Breast epithelium (tissue), 4 donors: ENCODE data around the gene TEX264. TPM values are rescaled to one million over a fixed set of nuclear protein-coding genes. Genes with fewer than 3 reads are reported as not detected.

Experiments used
- DNase-seq, 2 donors: peaks; one replicate each; pipeline ENCODE4 v3.0.0-alpha.2; 2019; ENCODE audit warnings: low spot score in 2 of 2
- H3K27ac ChIP-seq, 2 donors: fragments of 200-600 bp; sonication (generic) in 1 of 2; one replicate each; pipeline ENCODE4 v1.5.1; 2016 to 2019; ENCODE audit warnings: mild to moderate bottlenecking in 1 of 2
- H3K27me3 ChIP-seq, 2 donors: fragments of 200-600 bp; sonication (generic) in 1 of 2; one replicate each; pipeline versions ENCODE4 v1.5.1 to v1.6.0; 2017 to 2019; ENCODE audit warnings: control low read depth in 1 of 2, mild to moderate bottlenecking in 1 of 2
- H3K36me3 ChIP-seq: fragments of 200-600 bp; one replicate; pipeline ENCODE4 v1.5.1; 2019
- H3K4me1 ChIP-seq, 2 donors: fragments of 200-600 bp; sonication (generic); one replicate each; pipeline ENCODE4 v1.5.1; 2016 to 2019; ENCODE audit warnings: control low read depth in 1 of 2
- H3K4me3 ChIP-seq, 3 donors: fragments of 200-600 bp; sonication (generic); 1 replicate in 2 of 3; 2 replicates in 1 of 3; pipeline ENCODE4 v1.5.1; 2016 to 2019; ENCODE audit warnings: mild to moderate bottlenecking in 3 of 3, moderate library complexity in 2 of 3
- H3K9me3 ChIP-seq, 2 donors: fragments of 200-600 bp; sonication (generic) in 1 of 2; one replicate each; pipeline ENCODE4 v1.5.1; 2016 to 2019; ENCODE audit warnings: control low read depth in 1 of 2
- CTCF ChIP-seq, 3 donors: fragments of 450-650 bp; IDR thresholded peaks; one replicate each; pipeline ENCODE4 v1.5.1; 2016 to 2017; ENCODE audit warnings: antibody characterized with exemption in 3 of 3, mild to moderate bottlenecking in 3 of 3, moderate library complexity in 3 of 3
- POLR2A ChIP-seq: fragments of 450-650 bp; IDR thresholded peaks from one replicate; pipeline ENCODE4 v1.6.1; 2016; ENCODE audit warnings: antibody characterized with exemption, mild to moderate bottlenecking, moderate library complexity
- POLR2AphosphoS5 ChIP-seq, 3 donors: sonication (generic); formaldehyde crosslinking; IDR thresholded peaks; one replicate each; pipeline ENCODE4 v1.6.1; 2017; ENCODE audit warnings: antibody characterized with exemption in 3 of 3
- intact Hi-C: fragments of 100-400 bp; cut with DNase I; formaldehyde crosslinking; loops from one replicate; pipeline ENCODE4 v1.15.1; 2023; ENCODE audit warnings: low total_unique reads
- total RNA-seq, 3 donors: library from RNA; depleted of rRNA; stranded (reverse); fragments of >200 nt; gene quantifications; one replicate each; pipeline ENCODE4 v1.1.0, GENCODE V29; 2016

TEX264 gene
- total RNA-seq, 3 donors from 2014 or later, result 55.7 to 94.3 (median 80.5) TPM

GRCh38 chr3:51696954-51697353 lies 25.9 kb downstream of the TEX264 start:
- intact Hi-C loops, result no loop called here
- DNase-seq, result no peak
- no peaks in the 10 kb centered on the region for H3K9me3 ChIP-seq
- no peak overlapping the region for H3K4me3 ChIP-seq
- H3K4me1 ChIP-seq, result no peaks in the 10 kb centered on the region
- no peaks in the 10 kb centered on the region for H3K27me3 ChIP-seq
- H3K27ac ChIP-seq, result no peak overlapping the region
- H3K36me3 ChIP-seq, result no peaks in the 10 kb centered on the region
- no peak for TF ChIP-seq POLR2A
- no peak for TF ChIP-seq CTCF (IDR thresholded peaks at IDR 0.05)
- no peak for TF ChIP-seq POLR2AphosphoS5 (IDR thresholded peaks at IDR 0.05)

- Histone ChIP-seq H3K27me3 (no peaks in the 10 kb centered on the region), H3K9me3 (no peaks in the 10 kb centered on the region), H3K4me3 (no peak overlapping the region), H3K27ac (no peak overlapping the region), H3K36me3 (no peaks in the 10 kb centered on the region), H3K4me1 (no peaks in the 10 kb centered on the region)
- intact Hi-C loops, result no loop called here
- DNase-seq, result no peak
- TF ChIP-seq POLR2A (no peak), CTCF (IDR thresholded peaks at IDR 0.05) (no peak), POLR2AphosphoS5 (IDR thresholded peaks at IDR 0.05) (no peak)
Observed at GRCh38 chr3:51698209-51698608, 27.2 kb downstream of the TEX264 start.

GRCh38 chr3:51700403-51700802 lies 29.4 kb downstream of the TEX264 start:
- intact Hi-C loops, result no loop called here
- H3K4me3 ChIP-seq, result no peak overlapping the region
- no peaks in the 10 kb centered on the region for H3K4me1 ChIP-seq
- TF ChIP-seq POLR2A (no peak), CTCF (IDR thresholded peaks at IDR 0.05) (no peak), POLR2AphosphoS5 (IDR thresholded peaks at IDR 0.05) (no peak)
- H3K27ac ChIP-seq, result no peak overlapping the region
- H3K36me3 ChIP-seq, result no peaks in the 10 kb centered on the region
- no peaks in the 10 kb centered on the region for H3K9me3 ChIP-seq
- H3K27me3 ChIP-seq, result no peaks in the 10 kb centered on the region
- no peak for DNase-seq

GRCh38 chr3:51702156-51702555 lies 31.1 kb downstream of the TEX264 start:
- Histone ChIP-seq H3K4me3 (no peak overlapping the region), H3K9me3 (no peaks in the 10 kb centered on the region), H3K36me3 (no peaks in the 10 kb centered on the region), H3K4me1 (no peaks in the 10 kb centered on the region), H3K27me3 (no peaks in the 10 kb centered on the region), H3K27ac (no peak overlapping the region)
- intact Hi-C loops, result no loop called here
- TF ChIP-seq CTCF (IDR thresholded peaks at IDR 0.05), result no peak
- no peak for TF ChIP-seq POLR2AphosphoS5 (IDR thresholded peaks at IDR 0.05)
- TF ChIP-seq POLR2A, result no peak
- DNase-seq, result no peak

- no peak overlapping the region for H3K27ac ChIP-seq
- no peaks in the 10 kb centered on the region for H3K36me3 ChIP-seq
- H3K27me3 ChIP-seq, result no peaks in the 10 kb centered on the region
- no peaks in the 10 kb centered on the region for H3K4me1 ChIP-seq
- no peak for DNase-seq
- no peak overlapping the region for H3K4me3 ChIP-seq
- intact Hi-C loops, result no loop called here
- H3K9me3 ChIP-seq, result no peaks in the 10 kb centered on the region
- TF ChIP-seq CTCF (IDR thresholded peaks at IDR 0.05) (no peak), POLR2A (no peak)
Observed at GRCh38 chr3:51703068-51703760, 32.2 kb downstream of the TEX264 start.
